GM19397 (cell line): Measurements from ENCODE around the gene GIPC2.
"Not testable (repeated sequence)": the region's sequence is repeated elsewhere in the genome, so short reads cannot be mapped to it uniquely, and the experiment has no call there.

Experiments used
- ATAC-seq: cut with Tn5 transposase; IDR thresholded peaks from one replicate; pipeline ENCODE4 v1.9.1; 2021; ENCODE audit warnings: mild to moderate bottlenecking, moderate library complexity; ENCODE audit not compliant: unreplicated experiment

GIPC2 gene

GRCh38 chr1:78064886-78065285 lies 19.1 kb downstream of the GIPC2 start:
- not testable (repeated sequence) for ATAC-seq

- no peak for ATAC-seq
Observed at GRCh38 chr1:78068681-78069283, 23.0 kb downstream of the GIPC2 start.

- ATAC-seq = no peak
Observed at GRCh38 chr1:78069784-78070183, 24.0 kb downstream of the GIPC2 start.

- ATAC-seq = no peak
Observed at GRCh38 chr1:78070210-78070609, 24.4 kb downstream of the GIPC2 start.

GRCh38 chr1:78070758-78071157 lies 25.0 kb downstream of the GIPC2 start:
- no peak for ATAC-seq

GRCh38 chr1:78071696-78072095 lies 25.9 kb downstream of the GIPC2 start:
- ATAC-seq = no peak

- no peak for ATAC-seq
Observed at GRCh38 chr1:78072216-78072615, 26.4 kb downstream of the GIPC2 start.

GRCh38 chr1:78073441-78073840 lies 27.7 kb downstream of the GIPC2 start:
- no peak for ATAC-seq

- ATAC-seq = no peak
Observed at GRCh38 chr1:78075621-78076020, 29.9 kb downstream of the GIPC2 start.

GRCh38 chr1:78078358-78078757 lies 32.6 kb downstream of the GIPC2 start:
- no peak for ATAC-seq

GRCh38 chr1:78079580-78079979 lies 33.8 kb downstream of the GIPC2 start:
- no peak for ATAC-seq

- no peak for ATAC-seq
Observed at GRCh38 chr1:78080767-78081166, 35.0 kb downstream of the GIPC2 start.

GRCh38 chr1:78081980-78082860 lies 36.5 kb downstream of the GIPC2 start:
- no peak for ATAC-seq

GRCh38 chr1:78084639-78085038 lies 38.9 kb downstream of the GIPC2 start:
- not testable (repeated sequence) for ATAC-seq

GRCh38 chr1:78086697-78087096 lies 40.9 kb downstream of the GIPC2 start:
- no peak for ATAC-seq

GRCh38 chr1:78088015-78088414 lies 42.2 kb downstream of the GIPC2 start:
- no peak for ATAC-seq

GRCh38 chr1:78088486-78088885 lies 42.7 kb downstream of the GIPC2 start:
- ATAC-seq = no peak

- ATAC-seq = no peak
Observed at GRCh38 chr1:78089010-78089409, 43.2 kb downstream of the GIPC2 start.

GRCh38 chr1:78090472-78091133 lies 44.8 kb downstream of the GIPC2 start:
- ATAC-seq = no peak

- ATAC-seq = no peak
Observed at GRCh38 chr1:78091215-78091813, 45.5 kb downstream of the GIPC2 start.

- ATAC-seq = no peak
Observed at GRCh38 chr1:78091886-78092285, 46.1 kb downstream of the GIPC2 start.
